OCI-M1 (cell line): ENCODE measurements around the gene CTXN1.
"Not testable (repeated sequence)": the region's sequence is repeated elsewhere in the genome, so short reads cannot be mapped to it uniquely, and the experiment has no call there.

Source experiments
- DNase-seq: peaks from one replicate; lab custom pipeline; 2025; lab: John Stamatoyannopoulos, UW

Gene CTXN1

DNA sequence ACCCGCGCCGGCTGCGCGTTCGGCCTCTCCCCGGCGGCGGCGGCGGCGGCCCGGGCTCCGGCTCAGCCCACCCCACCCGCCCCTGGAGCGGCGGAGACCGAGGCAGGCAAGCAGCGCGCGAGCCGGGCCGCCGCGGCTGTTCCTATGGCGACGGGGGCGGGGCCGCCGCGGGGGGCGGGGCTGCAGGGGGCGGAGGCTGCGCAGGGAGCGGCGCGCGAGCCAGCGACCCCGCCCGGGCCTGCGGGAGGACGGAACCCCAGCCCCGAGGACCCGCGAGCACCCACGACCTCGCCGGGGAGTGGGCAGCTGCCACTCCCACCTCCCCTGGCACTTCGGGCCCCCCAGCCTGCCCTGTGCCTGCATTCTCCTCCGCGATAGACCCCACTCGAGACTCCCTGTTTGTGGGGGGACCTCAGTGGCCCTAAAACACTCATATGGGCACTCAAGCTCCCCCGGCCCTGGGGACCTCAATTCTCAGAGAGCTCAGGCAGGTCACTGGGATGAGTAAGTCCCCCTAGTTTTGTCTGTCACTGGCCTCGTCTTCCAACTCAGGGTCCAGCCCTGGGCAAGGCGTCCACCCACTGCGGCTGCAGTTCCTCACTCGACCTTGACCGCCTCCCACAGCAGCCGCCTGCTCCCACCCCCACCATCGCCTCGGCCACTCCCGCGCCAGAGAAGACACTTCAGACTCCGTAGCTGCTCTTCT, at the start of gene CTXN1:
CTXN1 (minus strand) TSS at position 115 of the 706 bp plus-strand sequence. CDS start 597 bp downstream, outside the sequence.
- peak; percentile 88 for DNase-seq

DNA sequence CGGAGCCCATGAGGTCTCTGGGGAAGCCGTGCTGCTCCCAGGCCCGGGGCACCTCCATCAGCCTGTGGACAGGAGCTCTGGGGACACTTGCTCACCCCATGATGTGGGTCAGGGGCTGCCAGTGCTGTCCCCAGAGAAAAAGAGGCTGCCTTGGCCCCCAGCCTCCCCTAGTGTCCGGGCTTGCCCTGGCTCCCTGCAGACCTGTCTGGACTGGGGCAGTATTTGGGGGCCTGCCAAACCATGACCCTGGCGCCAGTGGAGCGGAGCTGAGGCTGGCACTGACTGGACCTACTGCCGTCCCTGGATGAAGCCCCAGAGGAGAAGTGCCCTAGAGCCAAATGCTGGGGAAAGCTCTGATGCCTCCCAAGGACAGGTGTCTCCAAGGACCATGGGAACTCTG, 49.1 kb upstream of the CTXN1 start:
- no peak for DNase-seq

GRCh38 chr19:7973883-7974282, 47.9 kb upstream of the CTXN1 start:
- DNase-seq, result no peak

DNA sequence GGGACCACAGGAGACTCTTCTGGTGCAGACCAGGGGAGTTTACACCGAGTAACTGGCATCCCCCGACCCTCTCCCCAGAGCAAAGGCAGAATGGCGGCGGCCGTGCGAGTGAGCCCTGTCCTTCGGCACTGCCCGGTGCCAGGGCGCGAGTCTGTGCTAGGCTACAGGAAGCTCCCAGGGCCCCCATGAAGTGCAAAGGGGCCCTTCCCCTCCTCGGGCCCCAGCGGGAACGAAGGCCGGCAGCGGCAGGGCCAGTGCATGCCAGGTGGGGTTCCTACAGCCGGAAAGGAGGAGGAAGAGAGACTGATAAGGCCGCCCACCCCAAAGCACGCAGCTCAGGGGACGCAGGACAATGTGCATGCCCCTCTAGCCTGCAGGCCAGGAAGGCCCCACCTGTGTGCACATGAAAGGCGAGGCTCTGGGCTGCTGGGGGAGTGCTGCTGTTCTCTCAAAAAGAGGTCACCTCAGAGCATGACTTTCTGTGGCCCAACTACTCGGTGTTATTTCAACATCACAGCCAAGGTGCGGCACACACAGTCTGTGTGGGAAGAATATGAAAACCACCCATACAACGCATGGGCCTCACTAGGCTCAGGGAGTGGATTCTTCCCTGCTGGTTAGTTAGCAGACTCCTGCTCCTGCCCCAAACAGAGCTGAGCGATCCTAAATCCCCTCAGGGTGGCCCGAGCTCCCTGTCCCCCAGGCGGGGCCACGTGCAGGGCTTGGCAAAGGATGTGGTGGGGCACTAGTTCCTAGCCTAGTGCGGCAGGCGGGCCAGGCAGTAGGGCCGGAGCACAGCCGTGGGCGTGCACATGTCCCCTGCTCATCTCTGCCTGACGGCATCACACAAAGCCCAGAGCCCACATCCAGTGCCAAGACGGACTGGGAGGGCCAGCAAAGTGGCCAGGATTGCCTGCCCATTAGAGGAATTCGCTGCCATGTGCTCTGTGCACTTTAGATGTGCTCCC, 45.9 kb upstream of the CTXN1 start:
- no peak for DNase-seq

DNA sequence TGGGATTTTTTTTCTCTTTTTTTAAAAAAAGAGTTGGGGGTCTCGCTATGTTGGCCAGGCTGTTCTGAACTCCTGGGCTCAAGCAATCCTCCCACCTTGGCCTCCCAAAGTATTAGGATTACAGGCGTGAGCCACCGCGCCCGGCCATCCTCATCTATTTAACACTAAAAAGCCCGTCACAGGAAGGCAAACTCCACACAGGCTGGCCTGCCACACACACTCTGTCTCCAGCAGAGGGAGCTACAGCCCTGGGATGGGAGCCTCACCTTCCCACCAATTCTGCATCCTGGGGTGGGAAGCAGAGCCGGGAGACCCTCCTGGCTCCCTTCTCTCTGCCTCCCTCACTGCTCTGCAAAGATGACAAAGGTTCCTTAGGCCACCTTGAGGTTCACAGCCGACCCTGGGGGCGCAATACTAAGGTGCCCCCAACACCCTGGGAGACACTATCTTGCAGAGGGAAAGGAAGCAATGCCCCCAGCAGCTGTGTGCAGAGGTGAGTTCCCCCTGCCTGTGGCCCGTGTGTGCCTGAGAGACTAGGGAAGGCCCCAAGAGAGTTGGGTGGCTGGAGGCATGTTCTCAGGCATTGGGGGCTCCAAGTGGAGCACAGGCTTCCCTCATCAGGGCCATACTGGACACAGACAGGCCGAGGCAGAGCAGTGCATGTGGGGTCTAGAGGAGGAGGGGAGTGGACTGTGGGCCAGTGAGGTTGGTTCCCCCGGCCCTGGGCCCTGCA, 44.9 kb upstream of the CTXN1 start:
- peak; percentile 54 for DNase-seq

DNA sequence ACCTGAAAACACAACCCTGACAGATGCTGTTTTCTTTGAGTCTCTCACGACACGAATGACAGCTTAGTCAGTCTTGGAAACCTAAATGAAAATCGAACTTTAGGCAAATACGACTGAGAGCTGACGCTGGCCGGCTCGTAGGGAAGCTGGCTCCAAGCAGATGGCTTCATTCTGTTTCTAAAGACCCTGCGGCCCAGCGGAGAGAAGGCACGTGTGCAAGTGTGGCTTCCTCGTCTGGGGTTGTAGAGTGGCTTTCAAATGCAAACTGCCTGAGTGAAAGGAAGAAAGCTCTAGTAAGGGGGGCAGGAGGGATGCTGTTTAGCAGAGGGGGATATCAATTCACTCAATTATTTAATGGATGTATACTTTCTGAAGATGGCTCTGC, 43.6 kb upstream of the CTXN1 start:
- no peak for DNase-seq

- DNase-seq, result no peak
Observed at GRCh38 chr19:7968796-7969554, 43.0 kb upstream of the CTXN1 start.

DNA sequence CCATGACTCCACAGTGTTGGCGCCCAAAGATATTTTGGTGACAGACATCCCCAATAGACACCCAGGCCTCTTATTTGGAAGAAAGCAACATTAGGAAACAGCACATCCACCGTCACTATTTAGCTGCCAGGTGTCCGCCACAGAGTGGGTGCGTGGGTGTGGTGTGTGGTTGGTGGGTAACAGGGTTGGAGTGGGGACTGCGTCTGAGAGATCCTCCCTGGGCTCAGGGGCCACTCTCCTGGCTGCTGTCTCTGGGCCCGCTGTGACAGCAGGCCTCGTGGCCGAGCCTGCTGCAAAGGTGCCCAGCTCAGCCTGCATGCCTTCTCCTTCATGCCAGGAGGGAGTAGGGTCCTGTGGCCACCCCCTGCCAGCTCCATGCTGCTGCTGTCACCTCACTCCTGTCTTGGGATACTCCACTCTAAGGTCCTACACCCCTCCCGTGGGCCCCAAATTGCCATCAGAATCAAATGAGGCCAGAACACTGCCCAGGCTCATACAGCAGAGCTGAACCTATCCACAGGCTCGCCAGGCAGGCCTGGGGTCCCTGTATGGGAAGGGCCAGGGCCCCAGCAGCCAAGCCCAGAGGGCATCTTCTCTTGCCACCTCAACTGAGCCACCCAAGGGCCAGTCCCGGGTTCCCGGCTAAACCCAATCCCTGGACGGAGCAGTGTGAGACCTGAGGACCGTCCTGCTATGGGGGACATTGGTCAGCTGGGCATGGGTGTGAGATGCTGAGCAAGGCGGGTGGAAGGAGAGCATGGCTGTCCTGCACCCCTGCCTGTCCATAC, 42.3 kb upstream of the CTXN1 start:
- no peak for DNase-seq

- DNase-seq, result no peak
Observed at GRCh38 chr19:7965921-7966665, 40.2 kb upstream of the CTXN1 start.

DNA sequence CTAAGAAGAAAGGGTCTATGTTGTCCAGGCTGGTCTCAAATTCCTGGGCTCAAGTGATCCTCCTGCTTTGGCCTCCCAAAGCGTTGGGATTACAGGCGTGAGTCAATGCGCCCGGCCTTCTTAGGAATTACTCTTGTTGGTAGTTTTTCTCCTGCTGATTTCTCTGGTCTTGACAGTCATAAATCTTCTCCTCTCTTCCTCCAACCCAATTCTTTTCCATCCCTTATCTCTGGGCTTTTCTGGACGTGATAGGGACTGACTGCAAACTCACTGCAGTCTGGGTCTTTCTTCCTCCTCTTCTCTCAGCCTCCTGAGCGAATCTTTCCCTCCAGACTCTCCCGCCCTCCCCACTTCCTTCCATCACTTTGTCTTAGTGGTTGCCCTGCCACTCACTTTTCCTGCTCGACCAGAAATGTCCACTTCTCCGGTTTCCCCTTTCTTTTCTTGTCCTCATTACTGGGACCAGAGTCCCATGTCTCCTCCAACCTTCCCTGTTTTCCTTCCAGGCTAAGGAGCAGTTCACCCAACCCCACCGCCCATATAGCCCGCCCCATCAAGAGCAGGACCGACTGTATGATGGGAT, 39.4 kb upstream of the CTXN1 start:
- no peak for DNase-seq

GRCh38 chr19:7963566-7963965, 37.6 kb upstream of the CTXN1 start:
- no peak for DNase-seq

DNA sequence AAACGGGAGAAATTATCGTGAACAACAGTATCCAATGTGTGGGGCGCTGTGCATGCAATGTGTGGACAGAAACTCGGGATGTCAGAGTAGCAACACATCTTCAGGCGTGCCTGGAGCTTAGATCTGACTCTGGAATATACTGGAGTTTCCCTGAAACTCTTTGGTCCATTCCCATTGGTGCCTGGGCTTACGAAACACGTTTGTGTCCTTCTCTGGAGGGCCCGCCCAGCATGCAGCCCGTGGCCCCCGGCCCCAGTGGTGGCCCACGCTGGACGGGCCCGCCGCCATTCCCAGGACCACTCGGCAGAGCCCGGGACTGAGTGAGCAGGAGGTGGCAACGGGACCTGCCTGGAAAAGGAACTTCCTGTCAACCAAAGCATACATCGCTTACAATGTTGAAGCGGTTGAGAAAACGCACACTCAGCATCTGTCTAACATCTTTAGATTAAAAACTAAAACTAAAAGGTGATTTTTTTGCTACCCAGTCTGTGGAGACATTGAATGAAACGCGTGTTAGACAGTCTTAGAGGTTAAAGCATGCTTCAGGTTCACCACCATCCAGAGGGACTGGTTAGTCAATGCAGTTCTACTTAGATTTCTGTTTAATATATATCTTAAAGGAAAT, 36.8 kb upstream of the CTXN1 start:
- no peak for DNase-seq

DNA sequence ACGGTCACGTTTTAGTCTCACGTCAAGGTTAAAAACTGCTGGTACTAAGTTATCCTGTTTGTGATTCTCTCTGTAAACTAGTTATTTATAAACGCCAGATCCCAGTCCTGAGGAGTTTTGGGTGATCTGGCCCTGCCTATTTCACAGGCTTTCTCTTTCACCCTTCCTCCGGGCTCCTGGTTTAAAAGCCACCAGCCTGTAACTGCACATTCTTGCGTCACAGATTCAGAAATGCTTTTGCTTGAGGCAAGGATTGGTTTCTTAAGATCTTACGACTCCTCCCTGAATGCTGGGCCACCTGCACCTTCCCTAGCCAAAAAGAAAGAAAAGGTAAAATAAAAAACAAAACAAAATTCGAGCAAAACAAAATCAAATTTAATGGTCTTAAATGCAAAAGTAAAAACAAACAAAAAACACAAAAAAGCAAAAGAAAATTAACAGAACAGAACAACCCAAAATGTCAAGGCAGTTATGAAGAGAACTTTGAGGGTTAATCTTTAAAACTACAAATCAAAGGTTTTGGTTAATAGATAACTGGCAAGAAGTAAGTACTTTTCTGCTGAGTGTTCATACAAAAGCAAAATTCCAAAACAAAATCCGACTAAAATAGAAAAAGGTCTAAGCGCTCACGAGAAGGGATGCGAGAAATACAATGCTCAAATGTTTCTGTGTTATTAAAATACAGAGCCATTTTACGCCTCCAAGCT, 36.1 kb upstream of the CTXN1 start:
- DNase-seq, result no peak

DNA sequence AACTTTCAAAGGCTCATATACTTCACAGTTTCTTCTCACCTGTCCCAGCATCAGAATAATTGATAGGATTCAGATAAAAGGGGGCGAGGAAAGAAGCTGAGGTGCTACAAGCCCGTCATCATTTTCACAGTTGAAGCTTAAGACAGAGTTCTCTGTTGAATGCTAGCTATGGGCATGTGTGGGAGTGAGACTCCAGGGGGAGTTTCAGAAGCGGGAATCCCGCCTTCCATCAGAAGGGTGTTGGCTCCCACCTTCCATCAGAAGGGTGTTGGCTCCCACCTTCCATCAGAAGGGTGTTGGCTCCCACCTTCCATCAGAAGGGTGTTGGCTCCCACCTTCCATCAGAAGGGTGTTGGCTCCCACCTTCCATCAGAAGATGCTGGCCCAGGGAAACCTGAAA, 35.1 kb upstream of the CTXN1 start:
- DNase-seq, result not testable (repeated sequence)

- DNase-seq, result peak; percentile 16
Observed at GRCh38 chr19:7959211-7959610, 33.3 kb upstream of the CTXN1 start.

DNA sequence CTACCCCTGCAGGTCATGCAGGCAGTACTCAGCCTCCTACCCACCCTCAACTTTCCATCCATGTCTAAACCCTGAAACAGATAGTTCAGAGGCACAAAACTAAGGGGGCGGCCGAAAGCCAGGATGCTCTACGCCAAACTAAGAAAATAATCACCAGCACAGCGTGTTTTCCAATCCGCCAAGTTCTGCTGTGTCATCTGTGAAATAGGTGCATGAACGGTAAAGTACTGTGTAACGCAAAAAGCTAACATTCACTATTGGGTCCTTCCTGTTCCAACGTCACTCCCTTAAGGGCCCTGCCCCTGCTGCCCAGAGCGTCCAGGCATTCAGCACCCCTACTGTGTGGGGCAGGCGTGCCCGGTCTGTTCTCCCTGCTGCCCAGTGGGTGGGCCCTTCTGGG, 29.8 kb upstream of the CTXN1 start:
- no peak for DNase-seq

DNA sequence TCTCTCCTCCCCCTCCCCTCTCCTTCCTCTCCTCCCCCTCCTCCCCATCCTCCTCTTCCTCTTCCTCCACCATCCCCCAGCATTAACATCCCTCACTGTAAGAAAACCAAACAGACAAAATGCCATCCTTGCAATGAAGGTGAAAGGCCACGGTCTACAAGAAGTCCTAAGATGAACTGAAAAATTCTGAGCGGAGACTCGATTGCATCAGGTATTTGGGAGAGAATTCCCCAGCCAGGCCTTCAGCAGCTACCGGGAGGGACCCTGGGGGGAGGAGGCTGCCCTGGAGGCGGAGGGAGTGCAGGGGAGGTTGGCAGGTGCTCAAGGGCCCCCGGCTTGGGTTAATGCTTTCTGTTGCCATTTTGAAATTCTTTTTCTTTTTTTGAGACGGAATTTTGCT, 27.6 kb upstream of the CTXN1 start:
- no peak for DNase-seq

GRCh38 chr19:7953060-7953459, 27.1 kb upstream of the CTXN1 start:
- DNase-seq, result peak; percentile 28

GRCh38 chr19:7947939-7948338, 22.0 kb upstream of the CTXN1 start:
- no peak for DNase-seq
